Measurements from ENCODE around the gene GPC5. TPM values are rescaled to one million over a fixed set of nuclear protein-coding genes. Genes with fewer than 3 reads are reported as not detected.

The GPC5 gene
- total RNA-seq, 1 donor from 2014 or later, result 0.28 TPM

GRCh38 chr13:91659256-91660075 is 261.0 kb downstream of the GPC5 start:
- no peaks in the 10 kb centered on the region for H3K27me3 Mint-ChIP-seq (ENCODE audit: low read depth)
- TF ChIP-seq CTCF (conservative IDR thresholded peaks at IDR 0.05), result no peak

GRCh38 chr13:91660076-91660415 is 261.6 kb downstream of the GPC5 start:
- H3K4me1 Mint-ChIP-seq, result no peaks in the 10 kb centered on the region

More at GRCh38 chr13:91659256-91660075, 261.0 kb downstream of the GPC5 start:
- no peaks in the 10 kb centered on the region for H3K9me3 Mint-ChIP-seq
- H3K4me1 Mint-ChIP-seq, result no peaks in the 10 kb centered on the region
- H3K36me3 Mint-ChIP-seq (ENCODE audit: low read depth), result no peaks in the 10 kb centered on the region
- no peak overlapping the region for H3K27ac Mint-ChIP-seq (ENCODE audit: unreplicated experiment)
- DNase-seq (ENCODE audit: low read depth, low spot score), result no peak
- no peak overlapping the region for H3K4me3 Mint-ChIP-seq

GRCh38 chr13:91661692-91662490 is 263.5 kb downstream of the GPC5 start:
- no peak overlapping the region for H3K27ac Mint-ChIP-seq (ENCODE audit: unreplicated experiment)

More at GRCh38 chr13:91660076-91660415, 261.6 kb downstream of the GPC5 start:
- H3K36me3 Mint-ChIP-seq (ENCODE audit: low read depth), result no peaks in the 10 kb centered on the region
- H3K27me3 Mint-ChIP-seq (ENCODE audit: low read depth), result no peaks in the 10 kb centered on the region
- no peak for TF ChIP-seq CTCF (conservative IDR thresholded peaks at IDR 0.05)
- DNase-seq (ENCODE audit: low read depth, low spot score), result no peak
- no peak overlapping the region for H3K27ac Mint-ChIP-seq (ENCODE audit: unreplicated experiment)
- no peaks in the 10 kb centered on the region for H3K9me3 Mint-ChIP-seq
- no peak overlapping the region for H3K4me3 Mint-ChIP-seq

GRCh38 chr13:91664039-91664438 is 265.6 kb downstream of the GPC5 start:
- Mint-ChIP-seq H3K9me3 (no peaks in the 10 kb centered on the region), H3K36me3 (ENCODE audit: low read depth) (no peaks in the 10 kb centered on the region), H3K4me1 (no peaks in the 10 kb centered on the region), H3K27ac (ENCODE audit: unreplicated experiment) (no peak overlapping the region), H3K27me3 (ENCODE audit: low read depth) (no peaks in the 10 kb centered on the region), H3K4me3 (no peak overlapping the region)
- no peak for DNase-seq (ENCODE audit: low read depth, low spot score)
- TF ChIP-seq CTCF (conservative IDR thresholded peaks at IDR 0.05), result no peak

More at GRCh38 chr13:91661692-91662490, 263.5 kb downstream of the GPC5 start:
- Mint-ChIP-seq H3K27me3 (ENCODE audit: low read depth) (no peaks in the 10 kb centered on the region), H3K36me3 (ENCODE audit: low read depth) (no peaks in the 10 kb centered on the region), H3K4me1 (no peaks in the 10 kb centered on the region), H3K4me3 (no peak overlapping the region), H3K9me3 (no peaks in the 10 kb centered on the region)
- TF ChIP-seq CTCF (conservative IDR thresholded peaks at IDR 0.05), result no peak
- no peak for DNase-seq (ENCODE audit: low read depth, low spot score)

DNA sequence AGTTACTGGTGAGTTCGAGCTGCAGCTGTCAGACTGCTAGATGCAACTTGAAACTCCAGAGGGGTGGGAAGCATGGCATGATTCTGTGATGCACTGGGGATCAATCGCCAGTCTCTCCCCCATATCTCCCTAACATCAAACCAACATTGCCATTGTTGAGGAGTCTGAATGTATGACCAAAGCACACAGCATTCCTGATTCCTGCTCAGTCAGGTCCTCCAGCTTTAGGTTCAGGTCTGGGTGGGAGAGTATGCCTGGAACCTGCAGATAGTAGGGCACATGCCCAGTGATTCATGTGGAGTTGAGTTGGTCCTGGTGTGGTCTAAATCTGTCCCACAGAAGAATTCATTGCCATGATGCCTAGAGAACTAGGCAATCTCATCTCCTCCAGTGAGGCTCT is 269.1 kb downstream of the GPC5 start:
- Mint-ChIP-seq H3K36me3 (ENCODE audit: low read depth) (no peaks in the 10 kb centered on the region), H3K9me3 (no peaks in the 10 kb centered on the region)

More for the DNA sequence above, 269.1 kb downstream of the GPC5 start:
- DNase-seq (ENCODE audit: low read depth, low spot score), result no peak
- Mint-ChIP-seq H3K27ac (ENCODE audit: unreplicated experiment) (no peak overlapping the region), H3K4me1 (no peaks in the 10 kb centered on the region), H3K4me3 (no peak overlapping the region), H3K27me3 (ENCODE audit: low read depth) (no peaks in the 10 kb centered on the region)
- no peak for TF ChIP-seq CTCF (conservative IDR thresholded peaks at IDR 0.05)
